Measurements from ENCODE around the gene SUPT20H. TPM values are rescaled to one million over a fixed set of nuclear protein-coding genes. Genes with fewer than 3 reads are reported as not detected.

The SUPT20H gene
- total RNA-seq, 1 experiment from 2014 or later, result 90.3 TPM

- Mint-ChIP-seq H3K4me1 (ENCODE audit: insufficient read depth, unreplicated experiment) (no peaks in the 10 kb centered on the region), H3K4me3 (ENCODE audit: unreplicated experiment) (no peak overlapping the region), H3K27me3 (ENCODE audit: insufficient read depth, unreplicated experiment) (no peaks in the 10 kb centered on the region), H3K36me3 (ENCODE audit: insufficient read depth, unreplicated experiment) (no peaks in the 10 kb centered on the region), H3K9me3 (ENCODE audit: unreplicated experiment) (no peaks in the 10 kb centered on the region), H3K27ac (ENCODE audit: low read depth, unreplicated experiment) (no peak overlapping the region)
- intact Hi-C loops (cut with micrococcal nuclease), result loop anchor here (5.0 to 10.0 kb wide), 3 partner anchors 212 to 1803 kb away; no protein-coding TSS in a partner anchor
- no peak for DNase-seq (ENCODE audit: unreplicated experiment)
- BruUV-seq (replicated peaks), result no TSS peak
- no peak for TF ChIP-seq CTCF (IDR thresholded peaks at IDR 0.05; ENCODE audit: unreplicated experiment)
- ChIA-PET POLR2A (no interaction called here), CTCF (interaction anchor here (0.6 to 3.0 kb wide), 9 partner anchors 12 to 1568 kb away, joined by 3 to 7 read pairs (median 3); partner anchors contain the start of genes ALG5 and POSTN)
Observed at GRCh38 chr13:37069597-37070103, 10.2 kb upstream of the SUPT20H start.

GRCh38 chr13:37068962-37069361, 9.5 kb upstream of the SUPT20H start:
- Mint-ChIP-seq H3K36me3 (ENCODE audit: insufficient read depth, unreplicated experiment) (no peaks in the 10 kb centered on the region), H3K27ac (ENCODE audit: low read depth, unreplicated experiment) (no peak overlapping the region), H3K4me1 (ENCODE audit: insufficient read depth, unreplicated experiment) (no peaks in the 10 kb centered on the region), H3K4me3 (ENCODE audit: unreplicated experiment) (no peak overlapping the region), H3K27me3 (ENCODE audit: insufficient read depth, unreplicated experiment) (no peaks in the 10 kb centered on the region), H3K9me3 (ENCODE audit: unreplicated experiment) (no peaks in the 10 kb centered on the region)
- ChIA-PET CTCF (interaction anchor here (0.6 to 3.0 kb wide), 7 partner anchors 12 to 851 kb away, joined by 3 to 7 read pairs (median 3); partner anchors contain the start of genes ALG5 and POSTN), POLR2A (interaction anchor here (1.1 kb wide), 1 partner anchor 10 kb away, joined by 3 read pairs; the partner anchor contains the start of gene SUPT20H)
- no TSS peak for BruUV-seq (replicated peaks)
- DNase-seq (ENCODE audit: unreplicated experiment), result no peak
- intact Hi-C loops (cut with micrococcal nuclease), result loop anchor here (5.0 kb wide), 1 partner anchor 212 kb away; no protein-coding TSS in a partner anchor
- peak; percentile 31 for TF ChIP-seq CTCF (IDR thresholded peaks at IDR 0.05; ENCODE audit: unreplicated experiment)

GRCh38 chr13:37067874-37068273, 8.4 kb upstream of the SUPT20H start:
- Mint-ChIP-seq H3K36me3 (ENCODE audit: insufficient read depth, unreplicated experiment) (no peaks in the 10 kb centered on the region), H3K4me1 (ENCODE audit: insufficient read depth, unreplicated experiment) (no peaks in the 10 kb centered on the region), H3K27ac (ENCODE audit: low read depth, unreplicated experiment) (no peak overlapping the region), H3K4me3 (ENCODE audit: unreplicated experiment) (no peak overlapping the region), H3K27me3 (ENCODE audit: insufficient read depth, unreplicated experiment) (no peaks in the 10 kb centered on the region), H3K9me3 (ENCODE audit: unreplicated experiment) (no peaks in the 10 kb centered on the region)
- POLR2A ChIA-PET, result interaction anchor here (0.6 to 1.2 kb wide), 5 partner anchors 9 to 526 kb away, joined by 3 to 4 read pairs (median 3); partner anchors contain the start of genes EXOSC8 and SUPT20H
- CTCF ChIA-PET, result interaction anchor here (0.5 to 0.6 kb wide), 3 partner anchors 9 to 712 kb away, joined by 3 read pairs; no protein-coding TSS in a partner anchor
- TF ChIP-seq CTCF (IDR thresholded peaks at IDR 0.05; ENCODE audit: unreplicated experiment), result no peak
- intact Hi-C loops (cut with micrococcal nuclease), result loop anchor here (5.0 kb wide), 1 partner anchor 211 kb away; no protein-coding TSS in a partner anchor
- DNase-seq (ENCODE audit: unreplicated experiment), result no peak
- no TSS peak for BruUV-seq (replicated peaks)

- BruUV-seq (replicated peaks), result no TSS peak
- ChIA-PET CTCF (no interaction called here), POLR2A (no interaction called here)
- no peak overlapping the region for H3K27ac Mint-ChIP-seq (ENCODE audit: low read depth, unreplicated experiment)
- H3K36me3 Mint-ChIP-seq (ENCODE audit: insufficient read depth, unreplicated experiment), result no peaks in the 10 kb centered on the region
- H3K27me3 Mint-ChIP-seq (ENCODE audit: insufficient read depth, unreplicated experiment), result no peaks in the 10 kb centered on the region
- intact Hi-C loops (cut with micrococcal nuclease), result loop anchor here (5.0 kb wide), 1 partner anchor 209 kb away; no protein-coding TSS in a partner anchor
- DNase-seq (ENCODE audit: unreplicated experiment), result no peak
- H3K9me3 Mint-ChIP-seq (ENCODE audit: unreplicated experiment), result no peaks in the 10 kb centered on the region
- no peak for TF ChIP-seq CTCF (IDR thresholded peaks at IDR 0.05; ENCODE audit: unreplicated experiment)
- no peaks in the 10 kb centered on the region for H3K4me1 Mint-ChIP-seq (ENCODE audit: insufficient read depth, unreplicated experiment)
- no peak overlapping the region for H3K4me3 Mint-ChIP-seq (ENCODE audit: unreplicated experiment)
Observed at GRCh38 chr13:37065890-37066526, 6.5 kb upstream of the SUPT20H start.

All from MCF 10A (cell line).